H1 (cell line): ENCODE data around the gene DNAJC7. TPM values are rescaled to one million over a fixed set of nuclear protein-coding genes. Genes with fewer than 3 reads are reported as not detected.

Source experiments
- BCL11A ChIP-seq, 2 experiments: IDR thresholded peaks; one replicate each; pipeline ENCODE4 v1.6.1; 2011; ENCODE audit warnings: low read depth in 2 of 2, low read length in 2 of 2, mild to moderate bottlenecking in 2 of 2
- EGR1 ChIP-seq: IDR thresholded peaks from 2 replicates; pipeline ENCODE4 v1.6.1; 2011; ENCODE audit warnings: low read depth, low read length, borderline replicate concordance
- GABPA ChIP-seq: IDR thresholded peaks from 2 replicates; pipeline ENCODE4 v1.6.1; 2011; ENCODE audit warnings: mild to moderate bottlenecking, low read length, moderate library complexity, borderline replicate concordance; ENCODE audit not compliant: insufficient read depth
- JUN ChIP-seq: IDR thresholded peaks from 2 replicates; pipeline ENCODE4 v1.6.1; 2011; ENCODE audit warnings: low read depth, mild to moderate bottlenecking, improper control_type of control experiment, low read length
- POLR2A ChIP-seq, 2 experiments: IDR thresholded peaks; 1 replicate in 1 of 2; 2 replicates in 1 of 2; pipeline ENCODE4 v1.6.1; 2011; ENCODE audit warnings: low read depth in 2 of 2, low read length in 2 of 2, mild to moderate bottlenecking in 2 of 2; ENCODE audit errors: control extremely low read depth in 1 of 2
- SIX5 ChIP-seq: IDR thresholded peaks from 2 replicates; pipeline ENCODE4 v1.6.1; 2011; ENCODE audit warnings: mild to moderate bottlenecking, low read depth, low read length
- USF2 ChIP-seq: IDR thresholded peaks from 2 replicates; pipeline ENCODE4 v1.6.1; 2011; ENCODE audit warnings: low read length, improper control_type of control experiment
- polyA plus RNA-seq, 7 experiments: library from polyadenylated mRNA; depleted of rRNA in 3 of 7; stranded (reverse) in 5 of 7; unstranded in 2 of 7; fragments of >200 nt in 5 of 7; fragments of 200-250 nt in 2 of 7; gene quantifications; 1 replicate in 5 of 7; 2 replicates in 1 of 7; 4 replicates in 1 of 7; pipeline versions ENCODE4 v1.2.1 to v1.2.3, GENCODE V29; 2011 to 2013; ENCODE audit warnings: missing spikeins in 2 of 7, mixed read lengths in 2 of 7
- total RNA-seq: library from RNA; stranded (reverse); fragmentation: NEBNext Ultra II Directional; extraction: Animal tissue kit (Norgen Biotek cat#: 25700); gene quantifications from 2 replicates; pipeline ENCODE4 v1.2.1, GENCODE V29; 2021

The DNAJC7 gene
- total and polyA plus RNA-seq, 2 of the 8 experiments (the other 6 are each of a cell fraction or from before 2014, with no cell fraction given): 31.0 to 148 TPM

- TF ChIP-seq SIX5 (no peak), POLR2A (IDR thresholded peaks at IDR 0.05; ENCODE audit: control extremely low read depth in 1 of 2, low read depth in 2 of 2, low read length in 2 of 2) (no peak), USF2 (no peak), BCL11A (IDR thresholded peaks at IDR 0.05; ENCODE audit: low read depth in 2 of 2, low read length in 2 of 2) (no peak), GABPA (no peak), EGR1 (no peak), JUN (no peak)
- TF ChIP-seq, all 59 proteins: peak for 0
These were observed 36.7 kb upstream of the DNAJC7 start (continued) for GRCh38 chr17:42053731-42054500.
